OCI-M2 (cell line): ENCODE data around the gene CARMIL1.

Source experiments
- DNase-seq: peaks from one replicate; lab custom pipeline; 2025; ENCODE audit not compliant: unreplicated experiment; lab: John Stamatoyannopoulos, UW

The CARMIL1 gene

GRCh38 chr6:25278914-25279747 is at the start of gene CARMIL1:
Gene CARMIL1, plus strand, starts transcription at chr6:25279374. Its CDS starts 422 bp downstream, at chr6:25279796.
- DNase-seq, result no peak

GRCh38 chr6:25229671-25230321 is 49.4 kb upstream of the CARMIL1 start:
- DNase-seq, result no peak

GRCh38 chr6:25232479-25232878 is 46.7 kb upstream of the CARMIL1 start:
- no peak for DNase-seq

- DNase-seq, result no peak
Observed at GRCh38 chr6:25233226-25233625, 45.9 kb upstream of the CARMIL1 start.

GRCh38 chr6:25237579-25237978 is 41.6 kb upstream of the CARMIL1 start:
- no peak for DNase-seq

- DNase-seq, result no peak
Observed at GRCh38 chr6:25239059-25239458, 40.1 kb upstream of the CARMIL1 start.

GRCh38 chr6:25239498-25239897 is 39.7 kb upstream of the CARMIL1 start:
- DNase-seq, result no peak

GRCh38 chr6:25242567-25242966 is 36.6 kb upstream of the CARMIL1 start:
- DNase-seq, result no peak

- DNase-seq, result no peak
Observed at GRCh38 chr6:25244865-25245264, 34.3 kb upstream of the CARMIL1 start.

- no peak for DNase-seq
Observed at GRCh38 chr6:25248123-25248522, 31.1 kb upstream of the CARMIL1 start.

GRCh38 chr6:25249133-25249532 is 30.0 kb upstream of the CARMIL1 start:
- no peak for DNase-seq

- DNase-seq, result no peak
Observed at GRCh38 chr6:25250878-25251277, 28.3 kb upstream of the CARMIL1 start.

GRCh38 chr6:25251426-25251825 is 27.7 kb upstream of the CARMIL1 start:
- no peak for DNase-seq

- DNase-seq, result no peak
Observed at GRCh38 chr6:25253351-25253750, 25.8 kb upstream of the CARMIL1 start.

GRCh38 chr6:25254671-25255070 is 24.5 kb upstream of the CARMIL1 start:
- no peak for DNase-seq

GRCh38 chr6:25257686-25258348 is 21.4 kb upstream of the CARMIL1 start:
- no peak for DNase-seq

- no peak for DNase-seq
Observed at GRCh38 chr6:25259756-25260155, 19.4 kb upstream of the CARMIL1 start.

GRCh38 chr6:25263657-25264056 is 15.5 kb upstream of the CARMIL1 start:
- no peak for DNase-seq

- no peak for DNase-seq
Observed at GRCh38 chr6:25266456-25267100, 12.6 kb upstream of the CARMIL1 start.

- no peak for DNase-seq
Observed at GRCh38 chr6:25267662-25268061, 11.5 kb upstream of the CARMIL1 start.

- no peak for DNase-seq
Observed at GRCh38 chr6:25270559-25270958, 8.6 kb upstream of the CARMIL1 start.
